ENCODE results near the gene HELZ.

DNA sequence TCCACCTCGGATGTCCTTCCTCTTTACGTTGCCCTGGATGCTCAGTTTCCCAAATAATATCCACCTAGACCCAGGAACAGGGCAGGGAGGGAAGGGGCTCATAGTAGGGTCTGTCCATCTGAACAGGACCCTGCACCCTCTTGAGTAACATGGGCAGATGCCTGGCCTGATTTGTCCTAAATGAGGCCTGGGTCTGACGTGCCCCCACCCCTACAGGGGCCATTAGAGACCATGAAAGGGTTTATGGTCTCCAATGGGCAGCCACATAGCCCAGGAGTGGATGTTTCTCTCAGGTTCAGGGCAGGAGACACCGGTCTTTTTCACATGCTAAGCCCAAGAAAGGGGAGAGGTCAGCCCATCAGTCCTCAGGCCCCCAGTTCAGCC is 193.8 kb downstream of the HELZ start:
- TF ChIP-seq, protein P1, sequence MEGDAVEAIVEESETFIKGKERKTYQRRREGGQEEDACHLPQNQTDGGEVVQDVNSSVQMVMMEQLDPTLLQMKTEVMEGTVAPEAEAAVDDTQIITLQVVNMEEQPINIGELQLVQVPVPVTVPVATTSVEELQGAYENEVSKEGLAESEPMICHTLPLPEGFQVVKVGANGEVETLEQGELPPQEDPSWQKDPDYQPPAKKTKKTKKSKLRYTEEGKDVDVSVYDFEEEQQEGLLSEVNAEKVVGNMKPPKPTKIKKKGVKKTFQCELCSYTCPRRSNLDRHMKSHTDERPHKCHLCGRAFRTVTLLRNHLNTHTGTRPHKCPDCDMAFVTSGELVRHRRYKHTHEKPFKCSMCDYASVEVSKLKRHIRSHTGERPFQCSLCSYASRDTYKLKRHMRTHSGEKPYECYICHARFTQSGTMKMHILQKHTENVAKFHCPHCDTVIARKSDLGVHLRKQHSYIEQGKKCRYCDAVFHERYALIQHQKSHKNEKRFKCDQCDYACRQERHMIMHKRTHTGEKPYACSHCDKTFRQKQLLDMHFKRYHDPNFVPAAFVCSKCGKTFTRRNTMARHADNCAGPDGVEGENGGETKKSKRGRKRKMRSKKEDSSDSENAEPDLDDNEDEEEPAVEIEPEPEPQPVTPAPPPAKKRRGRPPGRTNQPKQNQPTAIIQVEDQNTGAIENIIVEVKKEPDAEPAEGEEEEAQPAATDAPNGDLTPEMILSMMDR (conservative IDR thresholded peaks at IDR 0.05 in 1 of 2, IDR thresholded peaks at IDR 0.05 in 1 of 2; ENCODE audit: low read depth in 1 of 2, low read length in 2 of 2): no peak
- no peak for TF ChIP-seq EZH2 (IDR thresholded peaks at IDR 0.05; ENCODE audit: low read length, missing control alignments)

Measured in fibroblast of lung (primary cell).